Upper lobe of right lung (tissue), 1 donor: ENCODE results near the gene PROZ. TPM values are rescaled to one million over a fixed set of nuclear protein-coding genes. Genes with fewer than 3 reads are reported as not detected.

Experiments used
- ATAC-seq: fragments of 200-7000 bp; cut with Tn5 transposase; one replicate; pipeline ENCODE4 v1.9.1; 2020; ENCODE audit warnings: mild to moderate bottlenecking, moderate library complexity
- DNase-seq: peaks from one replicate; pipeline ENCODE4 v3.0.0-alpha.2; 2020
- H3K27ac ChIP-seq: fragments of 200-600 bp; one replicate; pipeline ENCODE4 v1.8.0; 2022
- H3K27me3 ChIP-seq: fragments of 200-600 bp; one replicate; pipeline ENCODE4 v1.8.0; 2022; ENCODE audit warnings: mild to moderate bottlenecking
- H3K36me3 ChIP-seq: fragments of 200-600 bp; one replicate; pipeline ENCODE4 v1.8.0; 2022
- H3K4me1 ChIP-seq: fragments of 200-600 bp; one replicate; pipeline ENCODE4 v1.8.0; 2022
- H3K4me3 ChIP-seq: fragments of 200-600 bp; one replicate; pipeline ENCODE4 v1.8.0; 2022; ENCODE audit warnings: mild to moderate bottlenecking
- H3K9me3 ChIP-seq: fragments of 200-600 bp; one replicate; pipeline ENCODE4 v1.8.0; 2022
- intact Hi-C: fragments of 100-400 bp; cut with DNase I; formaldehyde crosslinking; loops from one replicate; pipeline ENCODE4 v1.11.0; 2022
- total RNA-seq: library from RNA; stranded (reverse); fragmentation: NEBNext Ultra II Directional; extraction: Animal tissue kit (Norgen Biotek cat#: 25700); gene quantifications from one replicate; pipeline ENCODE4 v1.2.1, GENCODE V29; 2021
- TF ChIP-seq, protein P1 (sequence below): fragments of 200-600 bp; IDR thresholded peaks from one replicate; pipeline ENCODE4 v1.8.0; 2022; ENCODE audit warnings: antibody characterized with exemption
- donor health status: DM: no; HTN: yes; CAD: no; lungs with severe emphysema.

Gene PROZ
- total RNA-seq, 1 donor from 2014 or later, result not detected

DNA sequence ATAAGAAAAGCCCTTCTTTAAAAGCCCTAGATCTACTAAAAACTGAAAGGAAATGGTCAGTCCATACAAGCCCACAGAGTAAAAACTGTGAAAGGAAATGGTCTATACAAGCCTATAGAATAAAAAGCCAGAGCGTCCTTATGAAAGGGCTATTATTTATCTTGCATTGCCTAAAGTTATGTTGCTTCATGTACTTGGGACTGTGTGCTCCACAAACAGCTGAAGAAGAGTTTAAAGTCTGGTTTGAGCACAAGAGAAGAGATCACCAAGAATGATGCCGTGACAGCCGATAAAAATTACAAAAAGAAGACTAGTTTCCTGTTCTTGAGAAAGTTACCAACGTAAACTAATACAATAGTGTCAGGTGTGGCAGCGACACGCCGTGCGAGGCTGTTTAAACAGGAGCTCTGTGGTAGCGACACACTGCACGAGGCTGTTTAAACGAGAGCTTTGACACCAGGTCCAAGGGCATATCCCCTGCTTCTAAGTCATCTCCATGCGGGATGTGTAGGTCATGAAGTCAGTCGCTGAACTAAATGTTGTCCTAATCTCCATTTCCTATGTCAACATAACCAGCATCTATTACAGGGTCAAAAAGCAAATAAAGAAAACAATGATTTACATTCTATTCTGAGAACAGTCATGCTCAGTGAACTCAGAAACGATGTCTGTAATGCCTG is 25.1 kb downstream of the PROZ start:
- H3K4me3 ChIP-seq, result no peak overlapping the region
- no peaks in the 10 kb centered on the region for H3K9me3 ChIP-seq
- H3K36me3 ChIP-seq, result peaks cover 68% of the 10 kb centered on the region
- no peaks in the 10 kb centered on the region for H3K4me1 ChIP-seq
- intact Hi-C loops, result no loop called here
- TF ChIP-seq, protein P1, sequence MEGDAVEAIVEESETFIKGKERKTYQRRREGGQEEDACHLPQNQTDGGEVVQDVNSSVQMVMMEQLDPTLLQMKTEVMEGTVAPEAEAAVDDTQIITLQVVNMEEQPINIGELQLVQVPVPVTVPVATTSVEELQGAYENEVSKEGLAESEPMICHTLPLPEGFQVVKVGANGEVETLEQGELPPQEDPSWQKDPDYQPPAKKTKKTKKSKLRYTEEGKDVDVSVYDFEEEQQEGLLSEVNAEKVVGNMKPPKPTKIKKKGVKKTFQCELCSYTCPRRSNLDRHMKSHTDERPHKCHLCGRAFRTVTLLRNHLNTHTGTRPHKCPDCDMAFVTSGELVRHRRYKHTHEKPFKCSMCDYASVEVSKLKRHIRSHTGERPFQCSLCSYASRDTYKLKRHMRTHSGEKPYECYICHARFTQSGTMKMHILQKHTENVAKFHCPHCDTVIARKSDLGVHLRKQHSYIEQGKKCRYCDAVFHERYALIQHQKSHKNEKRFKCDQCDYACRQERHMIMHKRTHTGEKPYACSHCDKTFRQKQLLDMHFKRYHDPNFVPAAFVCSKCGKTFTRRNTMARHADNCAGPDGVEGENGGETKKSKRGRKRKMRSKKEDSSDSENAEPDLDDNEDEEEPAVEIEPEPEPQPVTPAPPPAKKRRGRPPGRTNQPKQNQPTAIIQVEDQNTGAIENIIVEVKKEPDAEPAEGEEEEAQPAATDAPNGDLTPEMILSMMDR, result no peak
- H3K27ac ChIP-seq, result no peak overlapping the region
- ATAC-seq (no peak), DNase-seq (no peak)
- no peaks in the 10 kb centered on the region for H3K27me3 ChIP-seq

DNA sequence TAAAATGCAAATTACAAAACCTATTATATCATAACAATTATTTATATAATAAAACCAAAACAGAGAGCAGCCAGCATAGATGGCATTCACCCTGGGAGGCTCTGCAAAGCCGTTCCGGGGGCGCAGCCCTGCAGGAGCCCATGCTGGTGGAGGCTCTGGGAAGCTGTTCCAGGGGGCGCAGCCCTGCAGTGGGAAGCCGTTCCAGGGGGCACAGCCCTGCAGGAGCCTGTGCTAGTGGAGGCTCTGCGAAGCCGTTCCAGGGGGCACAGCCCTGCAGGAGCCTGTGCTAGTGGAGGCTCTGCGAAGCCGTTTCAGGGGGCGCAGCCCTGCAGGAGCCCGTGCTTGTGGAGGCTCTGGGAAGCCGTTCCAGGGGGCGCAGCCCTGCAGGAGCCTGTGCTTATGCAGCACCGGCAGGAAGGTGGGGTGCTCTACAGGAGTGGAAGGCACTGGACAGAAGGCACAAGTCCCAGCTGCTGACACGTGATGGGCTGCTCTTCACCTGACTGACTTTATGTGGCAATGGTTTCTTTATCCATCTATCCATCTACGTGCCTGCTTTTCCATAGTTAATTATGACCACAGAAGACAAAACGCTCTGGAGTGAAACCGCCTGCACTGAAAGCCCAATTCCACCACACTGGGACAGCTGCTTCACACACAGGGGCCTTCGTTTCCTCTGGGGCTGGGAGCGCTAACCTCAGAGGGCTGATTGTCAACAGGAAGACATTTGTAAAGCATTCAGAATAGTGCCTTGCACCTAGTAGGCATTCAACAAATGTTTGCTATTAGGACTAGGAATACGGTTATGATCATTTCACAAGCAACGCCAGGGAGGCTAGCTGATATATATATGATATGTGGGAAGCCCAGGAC is 26.4 kb downstream of the PROZ start:
- Histone ChIP-seq H3K4me1 (no peaks in the 10 kb centered on the region), H3K27me3 (no peaks in the 10 kb centered on the region), H3K27ac (no peak overlapping the region), H3K9me3 (no peaks in the 10 kb centered on the region), H3K4me3 (no peak overlapping the region), H3K36me3 (peaks cover 68% of the 10 kb centered on the region)
- intact Hi-C loops, result no loop called here
- TF ChIP-seq, protein P1, result no peak
- ATAC-seq (no peak), DNase-seq (no peak)

DNA sequence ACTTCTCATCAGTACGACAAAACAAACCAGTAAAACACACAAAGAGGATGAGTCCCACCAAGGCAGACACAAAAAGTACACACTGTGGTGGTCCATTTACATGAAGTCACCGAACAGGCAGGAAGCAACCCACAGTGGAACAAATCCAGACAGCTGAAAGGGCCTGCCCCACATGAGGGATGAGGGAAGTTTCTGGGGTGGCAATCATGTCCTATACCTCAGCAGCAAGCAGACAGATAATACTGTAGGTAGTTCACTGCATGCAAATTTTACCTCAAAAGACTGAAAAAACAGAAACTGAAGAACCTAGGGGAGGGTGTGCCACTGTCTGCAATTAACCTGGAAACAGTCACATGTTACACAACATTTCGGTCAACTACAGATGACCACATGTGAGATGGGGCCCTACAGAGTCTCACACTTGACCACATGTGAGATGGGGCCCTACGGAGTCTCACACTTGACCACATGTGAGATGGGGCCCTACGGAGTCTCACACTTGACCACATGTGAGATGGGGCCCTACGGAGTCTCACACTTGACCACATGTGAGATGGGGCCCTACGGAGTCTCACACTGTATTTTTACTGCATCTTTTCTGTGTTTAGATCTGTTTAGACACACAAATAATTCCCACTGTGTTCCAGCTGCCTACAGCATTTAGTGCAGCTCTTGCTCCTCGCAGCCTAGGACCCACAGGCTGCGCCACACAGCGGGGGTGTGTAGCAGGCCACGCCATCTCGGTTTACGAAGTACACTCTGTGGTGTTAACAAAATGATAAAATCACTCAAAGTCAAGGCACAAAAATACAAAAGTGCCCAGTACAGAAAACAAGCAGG is 27.8 kb downstream of the PROZ start:
- H3K36me3 ChIP-seq, result peaks cover 68% of the 10 kb centered on the region
- no peak overlapping the region for H3K4me3 ChIP-seq
- peak; percentile 31 for ATAC-seq
- H3K4me1 ChIP-seq, result no peaks in the 10 kb centered on the region
- H3K27me3 ChIP-seq, result no peaks in the 10 kb centered on the region
- intact Hi-C loops, result no loop called here
- TF ChIP-seq, protein P1, result no peak
- no peak for DNase-seq
- H3K27ac ChIP-seq, result peak overlapping the region; percentile 4
- no peaks in the 10 kb centered on the region for H3K9me3 ChIP-seq

DNA sequence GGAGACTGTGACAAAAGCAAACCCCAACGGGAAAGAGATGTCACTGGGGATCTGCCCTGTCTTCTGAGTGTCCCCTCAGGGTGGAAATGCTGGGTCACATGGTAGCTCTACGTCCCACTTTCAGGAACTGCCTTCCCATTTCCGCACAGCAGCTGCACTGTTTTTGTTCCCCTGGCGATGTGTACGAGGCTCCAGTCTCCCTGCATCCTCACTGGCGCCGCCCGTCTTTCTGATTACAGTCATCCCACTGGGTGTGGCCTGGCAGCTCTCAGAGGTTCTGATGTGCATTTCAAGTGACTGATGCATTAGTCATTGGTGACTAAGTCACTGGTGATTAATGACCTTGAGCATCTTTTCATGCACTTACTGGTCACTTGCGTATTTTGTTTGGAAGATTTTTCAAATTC is 28.8 kb downstream of the PROZ start:
- Histone ChIP-seq H3K27ac (peak overlapping the region; percentile 4), H3K27me3 (no peaks in the 10 kb centered on the region), H3K9me3 (no peaks in the 10 kb centered on the region), H3K36me3 (peaks cover 65% of the 10 kb centered on the region), H3K4me1 (no peaks in the 10 kb centered on the region), H3K4me3 (no peak overlapping the region)
- DNase-seq (no peak), ATAC-seq (peak; percentile 93)
- intact Hi-C loops, result no loop called here
- TF ChIP-seq, protein P1, result no peak

DNA sequence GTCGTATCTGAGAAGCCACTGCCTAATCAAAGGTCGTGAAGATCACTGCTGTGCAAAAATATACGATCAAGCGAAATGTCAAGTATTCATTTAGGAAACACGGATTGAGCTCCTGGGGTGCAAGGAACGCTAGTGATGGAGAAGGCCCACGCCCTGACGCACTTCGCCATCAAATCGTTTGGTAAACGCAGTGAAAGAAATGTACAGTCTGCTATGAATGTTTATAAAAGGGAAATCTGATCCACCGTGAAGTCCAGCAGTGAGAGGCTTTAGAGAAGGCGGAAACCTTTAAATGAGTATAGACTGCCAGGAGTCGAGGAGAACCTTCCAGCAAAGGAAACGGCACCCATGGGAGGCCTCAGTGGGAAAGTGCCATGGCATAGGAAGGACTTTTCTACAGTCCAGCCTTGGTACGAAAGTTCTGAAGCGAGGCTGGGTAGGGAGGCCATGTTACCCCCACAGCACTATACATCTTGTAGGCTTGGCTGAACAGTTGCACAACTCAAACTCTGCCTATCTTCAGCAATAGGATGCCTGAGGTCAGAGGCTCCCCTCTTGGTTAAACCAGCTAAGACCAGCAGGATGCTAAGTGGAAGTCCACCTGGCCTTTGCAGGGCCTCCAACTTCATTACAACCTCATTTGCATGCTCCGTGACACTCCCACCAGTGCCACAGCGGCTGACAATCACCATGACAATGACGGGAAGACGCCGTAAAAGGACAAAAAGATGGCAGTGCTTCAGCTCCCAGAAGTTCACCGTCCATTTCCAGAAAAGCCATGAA is 29.6 kb downstream of the PROZ start:
- ATAC-seq (no peak), DNase-seq (no peak)
- no peaks in the 10 kb centered on the region for H3K27me3 ChIP-seq
- H3K9me3 ChIP-seq, result no peaks in the 10 kb centered on the region
- H3K36me3 ChIP-seq, result peaks cover 70% of the 10 kb centered on the region
- TF ChIP-seq, protein P1, result no peak
- intact Hi-C loops, result no loop called here
- no peaks in the 10 kb centered on the region for H3K4me1 ChIP-seq
- no peak overlapping the region for H3K4me3 ChIP-seq
- no peak overlapping the region for H3K27ac ChIP-seq
